ENCODE data around the gene MYL12B.

- TF ChIP-seq YY1 (IDR thresholded peaks at IDR 0.05; ENCODE audit: insufficient read depth, insufficient read length) (no peak), SUZ12 (IDR thresholded peaks at IDR 0.05; ENCODE audit: extremely low read depth, insufficient read depth, insufficient read length) (no peak)
Measured at GRCh38 chr18:3236470-3236869, 25.5 kb upstream of the MYL12B start.
